Skeletal muscle satellite cell (primary cell): ENCODE data around the gene ZKSCAN3.
"Not testable (repeated sequence)": the region's sequence is repeated elsewhere in the genome, so short reads cannot be mapped to it uniquely, and the experiment has no call there.

Experiments used
- H3K27me3 ChIP-seq: 2 replicates; pipeline ENCODE4 v1.7.0; 2013; ENCODE audit warnings: low read length; ENCODE audit not compliant: control insufficient read depth, insufficient read depth
- H3K36me3 ChIP-seq: 2 replicates; pipeline ENCODE4 v1.7.0; 2013; ENCODE audit warnings: mild to moderate bottlenecking, control low read depth, low read length; ENCODE audit not compliant: insufficient read depth
- H3K4me1 ChIP-seq: 2 replicates; pipeline ENCODE4 v1.7.0; 2013; ENCODE audit warnings: low read length; ENCODE audit not compliant: control insufficient read depth, insufficient read depth
- H3K4me2 ChIP-seq: 2 replicates; pipeline ENCODE4 v1.7.0; 2013; ENCODE audit warnings: mild to moderate bottlenecking, low read length
- H3K4me3 ChIP-seq: 2 replicates; pipeline ENCODE4 v1.7.0; 2013; ENCODE audit warnings: low read length
- H3K9ac ChIP-seq: 2 replicates; pipeline ENCODE4 v1.7.0; 2013; ENCODE audit warnings: mild to moderate bottlenecking, low read depth, low read length, moderate library complexity
- H3K9me3 ChIP-seq: replicated peaks from 2 replicates; pipeline ENCODE4 v1.7.0; 2013; ENCODE audit warnings: mild to moderate bottlenecking, control low read depth, low read length

Gene ZKSCAN3

GRCh38 chr6:28360961-28361360 lies 11.2 kb downstream of the ZKSCAN3 start:
- H3K27me3 ChIP-seq = no peaks in the 10 kb centered on the region
- H3K4me1 ChIP-seq = peaks cover 9% of the 10 kb centered on the region

GRCh38 chr6:28365590-28365989 lies 15.8 kb downstream of the ZKSCAN3 start:
- not testable (repeated sequence) for H3K4me1 ChIP-seq, H3K9ac ChIP-seq, H3K4me2 ChIP-seq, H3K4me3 ChIP-seq, H3K27me3 ChIP-seq, H3K9me3 ChIP-seq
- H3K36me3 ChIP-seq = peaks cover 33% of the 10 kb centered on the region

More at GRCh38 chr6:28360961-28361360, 11.2 kb downstream of the ZKSCAN3 start:
- Histone ChIP-seq H3K4me2 (no peak overlapping the region), H3K36me3 (peaks cover 29% of the 10 kb centered on the region), H3K9ac (no peak overlapping the region), H3K4me3 (no peak overlapping the region), H3K9me3 (no peaks in the 10 kb centered on the region)

- H3K9me3 ChIP-seq = no peaks in the 10 kb centered on the region
Observed at GRCh38 chr6:28368522-28368921, 18.8 kb downstream of the ZKSCAN3 start.

GRCh38 chr6:28369463-28369862 lies 19.7 kb downstream of the ZKSCAN3 start:
- H3K4me3 ChIP-seq = no peak overlapping the region
- H3K36me3 ChIP-seq = peaks cover 17% of the 10 kb centered on the region
- no peaks in the 10 kb centered on the region for H3K27me3 ChIP-seq
- H3K9me3 ChIP-seq = no peaks in the 10 kb centered on the region
- H3K4me1 ChIP-seq = no peaks in the 10 kb centered on the region
- no peak overlapping the region for H3K9ac ChIP-seq
- no peak overlapping the region for H3K4me2 ChIP-seq

More at GRCh38 chr6:28368522-28368921, 18.8 kb downstream of the ZKSCAN3 start:
- Histone ChIP-seq H3K27me3 (no peaks in the 10 kb centered on the region), H3K4me3 (no peak overlapping the region), H3K36me3 (peaks cover 22% of the 10 kb centered on the region), H3K4me2 (no peak overlapping the region), H3K9ac (no peak overlapping the region), H3K4me1 (no peaks in the 10 kb centered on the region)

GRCh38 chr6:28370440-28370839 lies 20.7 kb downstream of the ZKSCAN3 start:
- Histone ChIP-seq H3K9ac (no peak overlapping the region), H3K9me3 (no peaks in the 10 kb centered on the region), H3K4me3 (no peak overlapping the region), H3K36me3 (peaks cover 11% of the 10 kb centered on the region), H3K27me3 (no peaks in the 10 kb centered on the region), H3K4me1 (no peaks in the 10 kb centered on the region), H3K4me2 (no peak overlapping the region)

- Histone ChIP-seq H3K36me3 (peaks cover 4% of the 10 kb centered on the region), H3K4me2 (no peak overlapping the region), H3K9ac (no peak overlapping the region), H3K4me3 (no peak overlapping the region), H3K27me3 (no peaks in the 10 kb centered on the region), H3K4me1 (no peaks in the 10 kb centered on the region), H3K9me3 (no peaks in the 10 kb centered on the region)
Observed at GRCh38 chr6:28371280-28371679, 21.5 kb downstream of the ZKSCAN3 start.

GRCh38 chr6:28371706-28372451 lies 22.1 kb downstream of the ZKSCAN3 start:
- Histone ChIP-seq H3K4me3 (no peak overlapping the region), H3K36me3 (peaks cover 4% of the 10 kb centered on the region), H3K9me3 (no peaks in the 10 kb centered on the region), H3K9ac (no peak overlapping the region), H3K4me2 (no peak overlapping the region), H3K27me3 (no peaks in the 10 kb centered on the region), H3K4me1 (no peaks in the 10 kb centered on the region)

- Histone ChIP-seq H3K4me3 (no peak overlapping the region), H3K9me3 (no peaks in the 10 kb centered on the region), H3K36me3 (peaks cover 5% of the 10 kb centered on the region), H3K27me3 (no peaks in the 10 kb centered on the region), H3K4me1 (no peaks in the 10 kb centered on the region), H3K9ac (no peak overlapping the region), H3K4me2 (no peak overlapping the region)
Observed at GRCh38 chr6:28373925-28374324, 24.2 kb downstream of the ZKSCAN3 start.

GRCh38 chr6:28377879-28378278 lies 28.1 kb downstream of the ZKSCAN3 start:
- Histone ChIP-seq H3K9ac (no peak overlapping the region), H3K36me3 (peaks cover 24% of the 10 kb centered on the region), H3K4me1 (no peaks in the 10 kb centered on the region), H3K4me2 (no peak overlapping the region), H3K9me3 (no peaks in the 10 kb centered on the region), H3K27me3 (no peaks in the 10 kb centered on the region), H3K4me3 (no peak overlapping the region)

GRCh38 chr6:28378644-28379043 lies 28.9 kb downstream of the ZKSCAN3 start:
- Histone ChIP-seq H3K27me3 (no peaks in the 10 kb centered on the region), H3K9ac (no peak overlapping the region), H3K36me3 (peaks cover 24% of the 10 kb centered on the region), H3K9me3 (no peaks in the 10 kb centered on the region), H3K4me2 (no peak overlapping the region), H3K4me3 (no peak overlapping the region), H3K4me1 (no peaks in the 10 kb centered on the region)

- no peaks in the 10 kb centered on the region for H3K27me3 ChIP-seq
- peaks cover 24% of the 10 kb centered on the region for H3K36me3 ChIP-seq
- no peak overlapping the region for H3K9ac ChIP-seq
- no peaks in the 10 kb centered on the region for H3K4me1 ChIP-seq
- H3K4me3 ChIP-seq = no peak overlapping the region
- no peak overlapping the region for H3K4me2 ChIP-seq
- H3K9me3 ChIP-seq = no peaks in the 10 kb centered on the region
Observed at GRCh38 chr6:28380381-28380780, 30.6 kb downstream of the ZKSCAN3 start.
